NB4 (cell line): ENCODE measurements around the gene ZNF148.

Experiments used
- DNase-seq: peaks from one replicate; pipeline ENCODE4 v3.0.0; 2010; ENCODE audit warnings: low read depth
- H3K4me3 ChIP-seq: one replicate; pipeline ENCODE4 v1.5.1; 2011; ENCODE audit warnings: mild to moderate bottlenecking, low read depth, low read length, moderate library complexity
- CTCF ChIP-seq: IDR thresholded peaks from one replicate; pipeline ENCODE4 v1.5.1; 2012; ENCODE audit warnings: low read depth, low read length
- MYC ChIP-seq: IDR thresholded peaks from 2 replicates; pipeline ENCODE4 v1.6.1; 2011; ENCODE audit warnings: low read depth, low read length
- POLR2A ChIP-seq: IDR thresholded peaks from 2 replicates; pipeline ENCODE4 v1.6.1; 2011; ENCODE audit warnings: mild to moderate bottlenecking; ENCODE audit not compliant: insufficient read length; ENCODE audit errors: extremely low read depth
- TF ChIP-seq, protein P1 (sequence below): IDR thresholded peaks from 2 replicates; pipeline ENCODE4 v1.6.1; 2011; ENCODE audit warnings: low read depth, low read length

The ZNF148 gene

GRCh38 chr3:125281381-125281780, 93.7 kb downstream of the ZNF148 start:
- DNase-seq, result no peak
- no peak for TF ChIP-seq MYC
- H3K4me3 ChIP-seq, result no peak overlapping the region

GRCh38 chr3:125280668-125281361, 94.3 kb downstream of the ZNF148 start:
- H3K4me3 ChIP-seq, result no peak overlapping the region
- no peak for TF ChIP-seq MYC
- no peak for DNase-seq

GRCh38 chr3:125278155-125278554, 97.0 kb downstream of the ZNF148 start:
- no peak for DNase-seq
- TF ChIP-seq, protein P1, sequence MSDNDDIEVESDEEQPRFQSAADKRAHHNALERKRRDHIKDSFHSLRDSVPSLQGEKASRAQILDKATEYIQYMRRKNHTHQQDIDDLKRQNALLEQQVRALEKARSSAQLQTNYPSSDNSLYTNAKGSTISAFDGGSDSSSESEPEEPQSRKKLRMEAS, result no peak
- TF ChIP-seq POLR2A (no peak), CTCF (no peak), MYC (no peak)
- H3K4me3 ChIP-seq, result no peak overlapping the region

- no peak overlapping the region for H3K4me3 ChIP-seq
- peak; percentile 4 for DNase-seq
- TF ChIP-seq POLR2A (no peak), CTCF (no peak), MYC (no peak)
- TF ChIP-seq, protein P1, result no peak
These were observed 104.0 kb downstream of the ZNF148 start for GRCh38 chr3:125271127-125271526.

GRCh38 chr3:125267460-125267859, 107.7 kb downstream of the ZNF148 start:
- TF ChIP-seq, protein P1, result no peak
- no peak for DNase-seq
- no peak overlapping the region for H3K4me3 ChIP-seq

GRCh38 chr3:125266971-125267370, 108.2 kb downstream of the ZNF148 start:
- no peak for DNase-seq
- no peak for TF ChIP-seq CTCF
- no peak for TF ChIP-seq POLR2A
- TF ChIP-seq, protein P1, result no peak
- TF ChIP-seq MYC, result no peak
- no peak overlapping the region for H3K4me3 ChIP-seq

DNA sequence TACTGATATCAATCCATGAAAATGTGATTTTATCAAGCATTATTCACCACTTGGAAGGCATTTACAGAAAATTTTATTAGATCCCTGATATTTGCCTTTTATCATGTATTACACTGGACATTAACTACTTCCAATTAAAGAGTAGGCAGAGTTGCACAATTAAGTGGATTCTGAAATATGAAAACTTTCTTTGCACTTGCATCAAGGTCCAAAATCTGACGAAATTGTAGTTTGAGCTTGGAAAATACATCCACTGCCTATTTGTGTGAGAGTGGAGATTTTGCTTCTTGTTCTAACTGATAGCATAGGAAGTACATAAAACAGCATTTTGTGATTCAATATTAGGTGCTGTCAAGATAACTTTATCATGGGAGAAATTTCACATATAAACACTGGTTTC, 113.0 kb downstream of the ZNF148 start:
- DNase-seq, result no peak
- TF ChIP-seq MYC, result no peak
- TF ChIP-seq, protein P1, result no peak
- no peak for TF ChIP-seq POLR2A
- no peak for TF ChIP-seq CTCF
- no peak overlapping the region for H3K4me3 ChIP-seq
